ENCODE results near the gene SETD2. TPM values are rescaled to one million over a fixed set of nuclear protein-coding genes. Genes with fewer than 3 reads are reported as not detected.
"Not testable (repeated sequence)": the region's sequence is repeated elsewhere in the genome, so short reads cannot be mapped to it uniquely, and the experiment has no call there.

SETD2 gene
- total RNA-seq, 1 experiment from 2014 or later, result 28.8 TPM

DNA sequence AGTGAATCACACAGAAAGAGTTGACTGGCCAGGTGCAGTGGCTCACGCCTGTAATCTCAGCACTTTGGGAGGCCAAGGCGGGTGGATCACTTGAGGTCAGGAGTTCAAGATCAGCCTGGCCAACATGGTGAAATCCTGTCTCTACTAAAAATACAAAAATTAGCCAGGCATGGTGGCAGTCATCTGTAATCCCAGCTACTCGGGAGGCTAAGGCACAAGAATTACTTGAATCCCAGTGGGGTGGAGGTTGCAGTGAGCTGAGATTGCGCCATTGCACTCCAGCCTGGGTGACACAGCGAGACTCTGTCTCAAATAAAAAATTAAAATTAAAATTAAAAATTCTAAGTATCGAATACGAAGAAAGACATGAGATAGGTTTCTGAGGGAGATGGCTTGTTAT is 23.4 kb downstream of the SETD2 start:
- H3K27me3 ChIP-seq (replicated peaks; ENCODE audit: insufficient read depth, low read depth, low read length, poor library complexity); DNase-seq (ENCODE audit: low spot score); H3K4me1 ChIP-seq (ENCODE audit: insufficient read depth, low read length, poor library complexity, severe bottlenecking); intact Hi-C loops (cut with micrococcal nuclease; ENCODE audit: unreplicated experiment); POLR2A ChIA-PET (ENCODE audit: low non-redundant PET); CTCF ChIA-PET; H3K9me3 ChIP-seq (ENCODE audit: low read depth, low read length, poor library complexity, severe bottlenecking); H3K36me3 ChIP-seq (ENCODE audit: insufficient read depth, low read length, poor library complexity, severe bottlenecking); H3K27ac ChIP-seq (ENCODE audit: low read depth, low read length, poor library complexity, severe bottlenecking); BruUV-seq (replicated peaks); H3K4me3 ChIP-seq (ENCODE audit: low read depth, low read length, poor library complexity, severe bottlenecking): not testable (repeated sequence)

DNA sequence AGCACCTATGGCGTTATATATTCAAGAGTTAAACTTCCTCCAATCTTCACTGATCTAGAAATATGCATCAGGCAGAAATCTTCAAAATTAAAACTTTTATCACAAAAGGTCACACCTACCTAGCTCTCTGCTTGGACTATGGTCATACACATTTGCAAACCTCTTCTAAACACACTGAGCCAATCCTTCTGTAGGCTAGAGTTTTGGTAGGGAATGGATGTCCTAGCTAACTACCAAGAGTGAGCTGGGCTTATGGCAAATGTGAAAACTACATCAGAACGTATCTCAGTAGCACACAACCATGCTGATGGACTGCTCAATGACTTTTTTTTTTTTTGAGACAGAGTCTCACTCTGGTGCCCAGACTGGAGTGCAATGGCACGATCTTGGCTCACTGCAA is 29.6 kb downstream of the SETD2 start:
- TF ChIP-seq, protein P1, sequence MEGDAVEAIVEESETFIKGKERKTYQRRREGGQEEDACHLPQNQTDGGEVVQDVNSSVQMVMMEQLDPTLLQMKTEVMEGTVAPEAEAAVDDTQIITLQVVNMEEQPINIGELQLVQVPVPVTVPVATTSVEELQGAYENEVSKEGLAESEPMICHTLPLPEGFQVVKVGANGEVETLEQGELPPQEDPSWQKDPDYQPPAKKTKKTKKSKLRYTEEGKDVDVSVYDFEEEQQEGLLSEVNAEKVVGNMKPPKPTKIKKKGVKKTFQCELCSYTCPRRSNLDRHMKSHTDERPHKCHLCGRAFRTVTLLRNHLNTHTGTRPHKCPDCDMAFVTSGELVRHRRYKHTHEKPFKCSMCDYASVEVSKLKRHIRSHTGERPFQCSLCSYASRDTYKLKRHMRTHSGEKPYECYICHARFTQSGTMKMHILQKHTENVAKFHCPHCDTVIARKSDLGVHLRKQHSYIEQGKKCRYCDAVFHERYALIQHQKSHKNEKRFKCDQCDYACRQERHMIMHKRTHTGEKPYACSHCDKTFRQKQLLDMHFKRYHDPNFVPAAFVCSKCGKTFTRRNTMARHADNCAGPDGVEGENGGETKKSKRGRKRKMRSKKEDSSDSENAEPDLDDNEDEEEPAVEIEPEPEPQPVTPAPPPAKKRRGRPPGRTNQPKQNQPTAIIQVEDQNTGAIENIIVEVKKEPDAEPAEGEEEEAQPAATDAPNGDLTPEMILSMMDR (conservative IDR thresholded peaks at IDR 0.05; ENCODE audit: low read depth, low read length), result no peak
- TF ChIP-seq EZH2 (IDR thresholded peaks at IDR 0.05; ENCODE audit: borderline replicate concordance, low read depth, low read length, poor library complexity, severe bottlenecking), result no peak
- intact Hi-C loops (cut with micrococcal nuclease; ENCODE audit: unreplicated experiment), result no loop called here
- no peaks in the 10 kb centered on the region for H3K27me3 ChIP-seq (replicated peaks; ENCODE audit: insufficient read depth, low read depth, low read length, poor library complexity)
- no peak overlapping the region for H3K4me3 ChIP-seq (ENCODE audit: low read depth, low read length, poor library complexity, severe bottlenecking)
- no peaks in the 10 kb centered on the region for H3K36me3 ChIP-seq (ENCODE audit: insufficient read depth, low read length, poor library complexity, severe bottlenecking)
- no peaks in the 10 kb centered on the region for H3K9me3 ChIP-seq (ENCODE audit: low read depth, low read length, poor library complexity, severe bottlenecking)
- peaks cover 4% of the 10 kb centered on the region for H3K4me1 ChIP-seq (ENCODE audit: insufficient read depth, low read length, poor library complexity, severe bottlenecking)
- BruUV-seq (replicated peaks), result no TSS peak
- ChIA-PET POLR2A (ENCODE audit: low non-redundant PET) (interaction anchor here (0.7 kb wide), 1 partner anchor 30 kb away, joined by 3 read pairs; the partner anchor contains the start of gene SETD2), CTCF (no interaction called here)
- no peak for DNase-seq (ENCODE audit: low spot score)
- H3K27ac ChIP-seq (ENCODE audit: low read depth, low read length, poor library complexity, severe bottlenecking), result no peak overlapping the region

DNA sequence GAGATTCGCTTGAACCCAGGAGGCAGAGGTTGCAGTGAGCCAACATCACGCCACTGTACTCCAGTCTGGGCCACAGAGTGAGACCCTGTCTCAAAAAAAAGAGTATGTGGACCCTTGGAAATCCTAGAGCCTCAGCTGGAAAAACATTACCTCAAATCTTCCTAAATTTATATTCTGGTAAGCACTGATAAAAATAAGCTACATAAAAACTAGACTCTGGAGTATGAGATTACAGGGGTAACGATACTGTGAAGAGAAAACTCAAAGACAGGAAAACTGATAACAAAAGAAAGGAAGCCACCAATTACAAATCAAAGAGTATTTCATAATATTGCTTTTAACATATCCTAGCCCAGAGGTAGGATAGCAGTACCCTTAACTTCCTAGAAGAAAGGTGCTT is 30.3 kb downstream of the SETD2 start:
- DNase-seq (ENCODE audit: low spot score), result peak; percentile 15
- POLR2A ChIA-PET (ENCODE audit: low non-redundant PET), result no interaction called here
- CTCF ChIA-PET, result no interaction called here
- intact Hi-C loops (cut with micrococcal nuclease; ENCODE audit: unreplicated experiment), result no loop called here
- Histone ChIP-seq H3K4me1 (ENCODE audit: insufficient read depth, low read length, poor library complexity, severe bottlenecking) (peaks cover 4% of the 10 kb centered on the region), H3K27me3 (replicated peaks; ENCODE audit: insufficient read depth, low read depth, low read length, poor library complexity) (no peaks in the 10 kb centered on the region), H3K4me3 (ENCODE audit: low read depth, low read length, poor library complexity, severe bottlenecking) (no peak overlapping the region), H3K36me3 (ENCODE audit: insufficient read depth, low read length, poor library complexity, severe bottlenecking) (no peaks in the 10 kb centered on the region), H3K27ac (ENCODE audit: low read depth, low read length, poor library complexity, severe bottlenecking) (no peak overlapping the region), H3K9me3 (ENCODE audit: low read depth, low read length, poor library complexity, severe bottlenecking) (no peaks in the 10 kb centered on the region)
- TF ChIP-seq EZH2 (IDR thresholded peaks at IDR 0.05; ENCODE audit: borderline replicate concordance, low read depth, low read length, poor library complexity, severe bottlenecking), result no peak
- TF ChIP-seq, protein P1 (conservative IDR thresholded peaks at IDR 0.05; ENCODE audit: low read depth, low read length), result no peak
- no TSS peak for BruUV-seq (replicated peaks)

DNA sequence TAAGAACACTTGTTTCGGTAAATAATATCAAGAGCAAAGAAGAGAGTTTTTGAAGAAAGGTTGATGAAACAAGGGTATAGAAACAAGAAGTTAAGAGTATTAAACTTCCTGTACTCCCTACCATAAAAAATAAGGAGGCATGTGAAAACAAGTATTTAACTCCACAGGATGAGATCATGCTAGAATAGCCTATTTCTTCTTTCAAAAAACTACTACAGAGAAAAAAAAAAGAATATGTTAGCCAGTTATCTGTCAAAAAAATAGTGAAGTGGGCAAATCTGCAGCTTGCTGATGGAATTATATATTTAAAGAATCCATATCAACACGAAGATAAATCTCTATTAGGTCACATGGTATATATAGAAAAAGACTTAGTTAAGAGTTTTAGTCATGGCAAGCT is 33.4 kb downstream of the SETD2 start:
- no peak for DNase-seq (ENCODE audit: low spot score)
- TF ChIP-seq, protein P1 (conservative IDR thresholded peaks at IDR 0.05; ENCODE audit: low read depth, low read length), result no peak
- no peak for TF ChIP-seq EZH2 (IDR thresholded peaks at IDR 0.05; ENCODE audit: borderline replicate concordance, low read depth, low read length, poor library complexity, severe bottlenecking)
- POLR2A ChIA-PET (ENCODE audit: low non-redundant PET), result no interaction called here
- no peaks in the 10 kb centered on the region for H3K27me3 ChIP-seq (replicated peaks; ENCODE audit: insufficient read depth, low read depth, low read length, poor library complexity)
- no peak overlapping the region for H3K4me3 ChIP-seq (ENCODE audit: low read depth, low read length, poor library complexity, severe bottlenecking)
- peaks cover 4% of the 10 kb centered on the region for H3K4me1 ChIP-seq (ENCODE audit: insufficient read depth, low read length, poor library complexity, severe bottlenecking)
- H3K36me3 ChIP-seq (ENCODE audit: insufficient read depth, low read length, poor library complexity, severe bottlenecking), result no peaks in the 10 kb centered on the region
- H3K27ac ChIP-seq (ENCODE audit: low read depth, low read length, poor library complexity, severe bottlenecking), result no peak overlapping the region
- H3K9me3 ChIP-seq (ENCODE audit: low read depth, low read length, poor library complexity, severe bottlenecking), result no peaks in the 10 kb centered on the region
- intact Hi-C loops (cut with micrococcal nuclease; ENCODE audit: unreplicated experiment), result no loop called here
- BruUV-seq (replicated peaks), result no TSS peak
- CTCF ChIA-PET, result no interaction called here

All from A673 (cell line).